LNCAP (cell line): ENCODE measurements around the gene COL12A1.

ENCODE experiments used
- CTCF ChIP-seq: fragments of 450-650 bp; IDR thresholded peaks from 2 replicates; pipeline ENCODE4 v1.5.1; 2017; ENCODE audit warnings: mild to moderate bottlenecking

Gene COL12A1

GRCh38 chr6:75128878-75129570 lies 76.8 kb downstream of the COL12A1 start:
- TF ChIP-seq CTCF = no peak

DNA sequence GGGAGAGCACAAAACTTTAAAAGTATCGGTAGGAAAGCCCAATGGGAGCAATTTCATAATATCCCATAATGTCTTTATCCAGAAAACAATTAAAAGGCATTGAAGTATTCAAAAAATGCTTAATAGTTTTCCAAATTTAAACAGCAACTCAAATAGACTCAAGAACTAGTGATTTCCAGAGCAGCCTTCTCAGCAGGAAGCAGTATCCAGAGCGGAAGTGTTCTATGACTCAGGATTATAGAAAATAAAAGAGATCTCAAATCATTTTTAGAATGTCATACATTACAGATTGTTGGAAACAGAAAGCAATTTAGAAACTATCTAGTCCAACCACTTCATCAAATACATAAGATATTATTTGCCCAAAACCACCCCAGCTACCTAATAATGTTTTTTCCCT lies 79.3 kb downstream of the COL12A1 start:
- no peak for TF ChIP-seq CTCF

GRCh38 chr6:75124983-75125382 lies 80.9 kb downstream of the COL12A1 start:
- no peak for TF ChIP-seq CTCF

GRCh38 chr6:75124085-75124484 lies 81.8 kb downstream of the COL12A1 start:
- TF ChIP-seq CTCF = no peak

DNA sequence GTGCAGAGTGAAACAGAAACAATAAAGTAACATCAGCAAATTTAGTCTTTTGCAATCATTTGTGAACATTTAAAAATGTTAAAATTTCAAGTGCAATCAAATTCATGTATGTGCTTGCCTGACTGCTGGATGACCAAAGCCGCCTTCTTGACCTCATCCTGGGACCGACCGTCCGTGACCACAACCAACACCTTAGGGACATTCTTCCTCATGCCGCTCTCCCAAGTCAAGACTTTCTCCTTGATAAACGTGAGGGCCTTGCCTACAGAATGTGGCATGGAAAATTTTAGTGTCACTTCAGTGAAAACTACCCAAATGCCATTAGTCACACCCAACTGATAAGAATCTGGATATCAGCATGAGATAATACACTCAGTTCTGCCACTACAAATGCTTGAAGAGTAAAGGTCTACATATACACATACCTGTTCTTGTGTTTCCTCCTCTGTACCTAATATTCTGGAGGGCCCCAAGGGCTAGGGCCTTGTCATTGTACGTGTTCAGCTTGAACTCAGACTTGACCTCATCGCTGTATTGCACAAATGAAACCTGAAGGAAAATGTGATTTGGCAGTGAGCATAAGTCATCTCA lies 86.8 kb downstream of the COL12A1 start:
- TF ChIP-seq CTCF = no peak

GRCh38 chr6:75117701-75118100 lies 88.2 kb downstream of the COL12A1 start:
- TF ChIP-seq CTCF = no peak

DNA sequence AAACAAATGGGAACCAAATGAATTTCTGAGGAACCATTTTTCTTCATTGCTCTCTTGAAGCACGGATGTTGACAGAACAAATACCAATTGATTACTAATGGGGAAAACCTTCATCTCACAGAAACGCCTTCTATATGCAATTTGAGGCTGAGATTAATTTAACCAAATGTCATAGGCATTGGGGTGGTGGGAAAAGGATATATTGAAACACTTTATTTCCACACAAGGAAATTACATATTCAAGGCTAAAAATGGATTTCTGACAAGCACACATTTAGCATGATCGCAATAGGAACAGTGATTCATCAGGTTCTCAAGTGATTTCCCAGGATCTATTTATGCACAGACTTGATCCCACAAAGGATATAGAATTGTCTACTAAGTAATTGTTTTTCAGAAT lies 88.9 kb downstream of the COL12A1 start:
- TF ChIP-seq CTCF = no peak

DNA sequence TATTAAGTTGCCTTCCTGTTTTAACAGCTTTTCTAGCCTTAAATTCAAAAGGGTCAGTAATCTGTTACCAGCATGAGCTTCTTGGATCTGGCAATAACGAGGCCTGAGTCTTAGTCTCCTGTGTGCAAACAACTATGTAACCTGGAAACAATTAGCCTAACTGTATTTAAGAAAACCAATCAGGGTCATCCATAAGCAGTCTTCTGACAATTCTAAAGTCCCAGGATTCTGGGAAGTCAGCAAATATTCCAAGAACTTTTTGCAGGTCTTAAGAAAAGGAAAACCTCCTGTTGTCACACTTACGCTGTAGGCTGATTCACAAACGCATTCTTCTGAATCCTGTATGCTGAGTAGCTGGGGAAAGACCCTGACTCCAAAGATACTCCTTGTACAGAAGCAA lies 90.4 kb downstream of the COL12A1 start:
- TF ChIP-seq CTCF = no peak
